ENCODE data around the gene LCN10. TPM values are rescaled to one million over a fixed set of nuclear protein-coding genes. Genes with fewer than 3 reads are reported as not detected.

The LCN10 gene
- total RNA-seq, 1 experiment from 2014 or later = not detected

- intact Hi-C loops (cut with micrococcal nuclease) = no loop called here
- Mint-ChIP-seq H3K4me3 (ENCODE audit: unreplicated experiment) (no peak overlapping the region), H3K27me3 (ENCODE audit: insufficient read depth, unreplicated experiment) (peaks cover 24% of the 10 kb centered on the region), H3K36me3 (ENCODE audit: insufficient read depth, unreplicated experiment) (no peaks in the 10 kb centered on the region), H3K4me1 (ENCODE audit: insufficient read depth, unreplicated experiment) (no peaks in the 10 kb centered on the region), H3K27ac (ENCODE audit: low read depth, unreplicated experiment) (no peak overlapping the region), H3K9me3 (ENCODE audit: unreplicated experiment) (peaks cover 2% of the 10 kb centered on the region)
- ChIA-PET POLR2A (no interaction called here), CTCF (interaction anchor here (0.5 kb wide), 1 partner anchor 347 kb away, joined by 3 read pairs; the partner anchor contains the start of gene SNAPC4)
- no peak for DNase-seq (ENCODE audit: unreplicated experiment)
- no peak for TF ChIP-seq CTCF (IDR thresholded peaks at IDR 0.05; ENCODE audit: unreplicated experiment)
- BruUV-seq (replicated peaks) = no TSS peak
These were observed 3.9 kb upstream of the LCN10 start for GRCh38 chr9:136746621-136747020.

- H3K27me3 Mint-ChIP-seq (ENCODE audit: insufficient read depth, unreplicated experiment) = peaks cover 19% of the 10 kb centered on the region
- BruUV-seq (replicated peaks) = no TSS peak
- TF ChIP-seq CTCF (IDR thresholded peaks at IDR 0.05; ENCODE audit: unreplicated experiment) = no peak
These were observed 3.4 kb upstream of the LCN10 start for GRCh38 chr9:136746155-136746490.

GRCh38 chr9:136745389-136746154 lies 2.8 kb upstream of the LCN10 start:
- Mint-ChIP-seq H3K27me3 (ENCODE audit: insufficient read depth, unreplicated experiment) (peaks cover 16% of the 10 kb centered on the region), H3K4me1 (ENCODE audit: insufficient read depth, unreplicated experiment) (no peaks in the 10 kb centered on the region), H3K4me3 (ENCODE audit: unreplicated experiment) (no peak overlapping the region), H3K36me3 (ENCODE audit: insufficient read depth, unreplicated experiment) (no peaks in the 10 kb centered on the region), H3K9me3 (ENCODE audit: unreplicated experiment) (no peaks in the 10 kb centered on the region), H3K27ac (ENCODE audit: low read depth, unreplicated experiment) (no peak overlapping the region)
- no TSS peak for BruUV-seq (replicated peaks)
- intact Hi-C loops (cut with micrococcal nuclease) = no loop called here
- CTCF ChIA-PET = interaction anchor here (0.6 kb wide), 2 partner anchors 15 to 284 kb away, joined by 3 to 4 read pairs; no protein-coding TSS in a partner anchor
- TF ChIP-seq CTCF (IDR thresholded peaks at IDR 0.05; ENCODE audit: unreplicated experiment) = no peak
- DNase-seq (ENCODE audit: unreplicated experiment) = no peak
- POLR2A ChIA-PET = interaction anchor here (0.6 to 1.0 kb wide), 2 partner anchors 9 to 12 kb away, joined by 3 read pairs; no protein-coding TSS in a partner anchor

More at GRCh38 chr9:136746155-136746490, 3.4 kb upstream of the LCN10 start:
- ChIA-PET CTCF (no interaction called here), POLR2A (no interaction called here)
- Mint-ChIP-seq H3K27ac (ENCODE audit: low read depth, unreplicated experiment) (no peak overlapping the region), H3K9me3 (ENCODE audit: unreplicated experiment) (no peaks in the 10 kb centered on the region), H3K4me1 (ENCODE audit: insufficient read depth, unreplicated experiment) (no peaks in the 10 kb centered on the region), H3K36me3 (ENCODE audit: insufficient read depth, unreplicated experiment) (no peaks in the 10 kb centered on the region), H3K4me3 (ENCODE audit: unreplicated experiment) (no peak overlapping the region)
- no peak for DNase-seq (ENCODE audit: unreplicated experiment)
- intact Hi-C loops (cut with micrococcal nuclease) = no loop called here

GRCh38 chr9:136744773-136745172 lies 2.0 kb upstream of the LCN10 start:
- no peak overlapping the region for H3K4me3 Mint-ChIP-seq (ENCODE audit: unreplicated experiment)
- intact Hi-C loops (cut with micrococcal nuclease) = no loop called here
- no peak overlapping the region for H3K27ac Mint-ChIP-seq (ENCODE audit: low read depth, unreplicated experiment)
- H3K36me3 Mint-ChIP-seq (ENCODE audit: insufficient read depth, unreplicated experiment) = no peaks in the 10 kb centered on the region
- no peak for TF ChIP-seq CTCF (IDR thresholded peaks at IDR 0.05; ENCODE audit: unreplicated experiment)
- no TSS peak for BruUV-seq (replicated peaks)
- no peaks in the 10 kb centered on the region for H3K9me3 Mint-ChIP-seq (ENCODE audit: unreplicated experiment)
- H3K4me1 Mint-ChIP-seq (ENCODE audit: insufficient read depth, unreplicated experiment) = no peaks in the 10 kb centered on the region
- ChIA-PET CTCF (interaction anchor here (0.6 to 0.7 kb wide), 2 partner anchors 13 to 285 kb away, joined by 3 read pairs; no protein-coding TSS in a partner anchor), POLR2A (interaction anchor here (0.6 to 2.5 kb wide), 3 partner anchors 10 to 17 kb away, joined by 3 to 6 read pairs (median 3); no protein-coding TSS in a partner anchor)
- peaks cover 17% of the 10 kb centered on the region for H3K27me3 Mint-ChIP-seq (ENCODE audit: insufficient read depth, unreplicated experiment)
- DNase-seq (ENCODE audit: unreplicated experiment) = no peak
